HCT116 (cell line): Measurements from ENCODE around the gene FGD3. TPM values are rescaled to one million over a fixed set of nuclear protein-coding genes. Genes with fewer than 3 reads are reported as not detected.

Experiments used
- ATAC-seq: fragments of 200-7000 bp; cut with Tn5 transposase; 2 replicates; pipeline ENCODE4 v1.9.1; 2020; ENCODE audit warnings: mild to moderate bottlenecking, moderate library complexity
- BruUV-seq: library from RNA; stranded (reverse); fragments of 400-500 nt; replicated peaks from 2 replicates; lab custom pipeline; 2021; lab: Mats Ljungman, UMichigan
- CTCF ChIA-PET: fragments of 300-600 bp; sonication (Branson Sonifier 250); formaldehyde crosslinking; loops from one replicate; lab custom pipeline; 2021; ENCODE audit warnings: antibody characterized with exemption; lab: Charles Lee
- POLR2A ChIA-PET: fragments of 300-600, 350-600 bp; sonication (Branson Sonifier 250); formaldehyde crosslinking; loops from one replicate; lab custom pipeline; 2021; ENCODE audit warnings: antibody characterized with exemption; lab: Charles Lee
- RAD21 ChIA-PET, 2 experiments: fragments of 300-600 bp; sonication (Branson Sonifier 250); formaldehyde crosslinking; loops; one replicate each; lab custom pipeline; 2023; ENCODE audit warnings: low total read pairs in 2 of 2; ENCODE audit not compliant: uncharacterized antibody in 2 of 2, unreplicated experiment in 2 of 2, low non-redundant PET in 1 of 2; lab: Charles Lee
- DNase-seq: peaks from one replicate; pipeline ENCODE4 v3.0.0-alpha.2; 2010; ENCODE audit warnings: low read depth, low spot score
- H2AFZ ChIP-seq: fragments of 200-600 bp; shearing (Covaris generic), sonication (generic); 2 replicates; pipeline ENCODE4 v1.6.1; 2017; ENCODE audit warnings: low read depth, mixed run types, mixed read lengths, antibody characterized with exemption, low read length; ENCODE audit not compliant: poor library complexity, severe bottlenecking
- H3K27ac ChIP-seq: 2 replicates; pipeline ENCODE4 v1.5.1; 2012; ENCODE audit warnings: low read depth, low read length
- H3K27me3 ChIP-seq: fragments of 200-600 bp; sonication (generic); 2 replicates; pipeline ENCODE4 v1.6.1; 2016; ENCODE audit warnings: mixed run types, low read length, mixed read lengths; ENCODE audit not compliant: insufficient read depth
- H3K36me3 ChIP-seq, 2 experiments: fragments of 200-500 bp in 1 of 2; fragments of 200-600 bp in 1 of 2; sonication (Bioruptor generic) in 1 of 2; sonication (generic) in 1 of 2; 2 replicates each; pipeline versions ENCODE4 v1.5.1 to v1.6.1; 2014 to 2016; ENCODE audit warnings: low read length in 2 of 2, inconsistent platforms in 1 of 2, mixed read lengths in 1 of 2, mixed run types in 1 of 2; ENCODE audit not compliant: insufficient read depth in 2 of 2, control insufficient read depth in 1 of 2
- H3K4me1 ChIP-seq, 2 experiments: fragments of 200-600 bp in 1 of 2; sonication (generic) in 1 of 2; 2 replicates each; pipeline versions ENCODE4 v1.5.1 to v1.6.1; 2012 to 2017; ENCODE audit warnings: low read length in 2 of 2, inconsistent platforms in 1 of 2, mild to moderate bottlenecking in 1 of 2, mixed read lengths in 1 of 2, mixed run types in 1 of 2, moderate library complexity in 1 of 2; ENCODE audit not compliant: insufficient read depth in 2 of 2, control insufficient read depth in 1 of 2
- H3K4me2 ChIP-seq: fragments of 200-600 bp; sonication (generic); 2 replicates; pipeline ENCODE4 v1.6.1; 2017; ENCODE audit warnings: mixed run types, low read length, mixed read lengths
- H3K4me3 ChIP-seq, 2 experiments: fragments of 200-600 bp in 1 of 2; sonication (generic) in 1 of 2; replicated peaks in 1 of 2; 2 replicates each; pipeline ENCODE4 v1.5.1; 2011 to 2016; ENCODE audit warnings: low read length in 2 of 2, control low read depth in 1 of 2, low read depth in 1 of 2, mild to moderate bottlenecking in 1 of 2, mixed read lengths in 1 of 2, mixed run types in 1 of 2
- H3K79me2 ChIP-seq: fragments of 200-600 bp; sonication (generic); 2 replicates; pipeline ENCODE4 v1.6.1; 2017; ENCODE audit warnings: mild to moderate bottlenecking, mixed run types, low read length, moderate library complexity, mixed read lengths; ENCODE audit not compliant: insufficient read depth
- H3K9ac ChIP-seq: fragments of 200-600 bp; sonication (generic); 2 replicates; pipeline ENCODE4 v1.6.1; 2016; ENCODE audit warnings: low read length, mixed read lengths
- H3K9me2 ChIP-seq: fragments of 200-600 bp; sonication (generic), shearing (Covaris generic); 2 replicates; pipeline ENCODE4 v1.6.1; 2017; ENCODE audit warnings: mixed run types, mild to moderate bottlenecking, moderate library complexity; ENCODE audit not compliant: insufficient read depth
- H3K9me3 ChIP-seq, 2 experiments: fragments of 200-500 bp in 1 of 2; fragments of 200-600 bp in 1 of 2; sonication (Bioruptor generic) in 1 of 2; sonication (generic) in 1 of 2; 2 replicates each; pipeline ENCODE4 v1.6.1; 2014 to 2017; ENCODE audit warnings: low read length in 2 of 2, mixed read lengths in 2 of 2, inconsistent platforms in 1 of 2, low read depth in 1 of 2, mild to moderate bottlenecking in 1 of 2, mixed run types in 1 of 2, moderate library complexity in 1 of 2; ENCODE audit not compliant: control insufficient read depth in 1 of 2, insufficient read depth in 1 of 2
- H4K20me1 ChIP-seq: fragments of 200-600 bp; sonication (generic), shearing (Covaris generic); 2 replicates; pipeline ENCODE4 v1.6.1; 2017; ENCODE audit warnings: mixed run types, mild to moderate bottlenecking, moderate library complexity; ENCODE audit not compliant: insufficient read depth
- CEBPB ChIP-seq: IDR thresholded peaks from 2 replicates; pipeline ENCODE4 v1.6.1; 2012; ENCODE audit warnings: low read depth
- CTCF ChIP-seq, 3 experiments: fragments of 200-600 bp in 1 of 3; sonication (generic) in 1 of 3; IDR thresholded peaks in 2 of 3; conservative IDR thresholded peaks in 1 of 3; 2 replicates each; pipeline ENCODE4 v1.5.1; 2012 to 2017; ENCODE audit warnings: low read depth in 2 of 3, low read length in 2 of 3, antibody characterized with exemption in 1 of 3, borderline replicate concordance in 1 of 3, control low read depth in 1 of 3, mild to moderate bottlenecking in 1 of 3, mixed read lengths in 1 of 3, mixed run types in 1 of 3, moderate library complexity in 1 of 3; ENCODE audit not compliant: insufficient read depth in 1 of 3
- ELF1 ChIP-seq: IDR thresholded peaks from 2 replicates; pipeline ENCODE4 v1.6.1; 2012; ENCODE audit warnings: low read depth, borderline replicate concordance
- EZH2 ChIP-seq: fragments of 200-600 bp; sonication (generic); IDR thresholded peaks from 2 replicates; pipeline ENCODE4 v1.6.1; 2017; ENCODE audit warnings: antibody characterized with exemption, mixed run types
- FOSL1 ChIP-seq: IDR thresholded peaks from 2 replicates; pipeline ENCODE4 v1.6.1; 2012; ENCODE audit warnings: low read depth
- MAX ChIP-seq: IDR thresholded peaks from 2 replicates; pipeline ENCODE4 v1.6.1; 2012
- SP1 ChIP-seq: IDR thresholded peaks from 2 replicates; pipeline ENCODE4 v1.6.1; 2012; ENCODE audit warnings: low read depth
- SRF ChIP-seq: IDR thresholded peaks from 2 replicates; pipeline ENCODE4 v1.6.1; 2012; ENCODE audit warnings: low read depth
- TCF7L2 ChIP-seq: IDR thresholded peaks from 2 replicates; pipeline ENCODE4 v1.7.0; 2011; ENCODE audit warnings: borderline replicate concordance, inconsistent platforms; ENCODE audit not compliant: insufficient read depth, insufficient read length; ENCODE audit errors: extremely low read depth
- YY1 ChIP-seq: IDR thresholded peaks from 2 replicates; pipeline ENCODE4 v1.6.1; 2011; ENCODE audit warnings: low read length, low read depth, moderate library complexity, mild to moderate bottlenecking; ENCODE audit not compliant: insufficient replicate concordance; ENCODE audit errors: extremely low read depth
- ZNF274 ChIP-seq: fragments of 200-500 bp; sonication (Bioruptor generic); IDR thresholded peaks from 2 replicates; pipeline ENCODE4 v1.6.1; 2014; ENCODE audit warnings: mild to moderate bottlenecking, low read depth, low read length, inconsistent platforms
- intact Hi-C: fragments of 100-400 bp; cut with micrococcal nuclease; formaldehyde crosslinking; loops from 2 replicates; pipeline ENCODE4 v1.10.0; 2022
- total RNA-seq: library from RNA; stranded (reverse); gene quantifications from one replicate; pipeline ENCODE4 v1.2.1, GENCODE V29; 2021; ENCODE audit not compliant: unreplicated experiment
- TF ChIP-seq, protein P1 (sequence below): IDR thresholded peaks from 2 replicates; pipeline ENCODE4 v1.6.1; 2011; ENCODE audit warnings: mild to moderate bottlenecking, low read length, moderate library complexity; ENCODE audit not compliant: insufficient replicate concordance; ENCODE audit errors: extremely low read depth

FGD3 gene
- total RNA-seq, 1 experiment from 2014 or later: 3.3 TPM

- no peak overlapping the region for H3K9ac ChIP-seq
- DNase-seq (no peak), ATAC-seq (no peak)
- H3K4me1 ChIP-seq: peaks cover 15 to 27% of the 10 kb centered on the region in 2 experiments
- H3K9me2 ChIP-seq: no peaks in the 10 kb centered on the region
- no peak overlapping the region for H3K27ac ChIP-seq
- H3K36me3 ChIP-seq: no peaks in the 10 kb centered on the region
- H3K4me2 ChIP-seq: peak overlapping the region; percentile 51
- no peaks in the 10 kb centered on the region for H3K27me3 ChIP-seq
- H3K4me3 ChIP-seq: peak overlapping the region in 1 of 2 experiments; percentile 9; a peak in 1 of 4 replicates
- H2AFZ ChIP-seq: peak overlapping the region; percentile 75
- CTCF ChIA-PET: no interaction called here
- no peaks in the 10 kb centered on the region for H4K20me1 ChIP-seq
- RAD21 ChIA-PET: no interaction called here
- H3K9me3 ChIP-seq: peaks cover 8 to 10% of the 10 kb centered on the region in 2 experiments; a peak in 3 of 4 replicates
- intact Hi-C loops: no loop called here
- TF ChIP-seq CTCF (IDR thresholded peaks at IDR 0.05 in 2 of 3, conservative IDR thresholded peaks at IDR 0.05 in 1 of 3; ENCODE audit: borderline replicate concordance in 1 of 3, insufficient read depth in 1 of 3, low read depth in 2 of 3, low read length in 2 of 3) (no peak), CEBPB (no peak), SP1 (no peak), FOSL1 (no peak)
- no peaks in the 10 kb centered on the region for H3K79me2 ChIP-seq
- no TSS peak for BruUV-seq
- POLR2A ChIA-PET: interaction anchor here (0.9 kb wide), 1 partner anchor 119 kb away, joined by 4 read pairs; no protein-coding TSS in a partner anchor
These were observed 32.1 kb downstream of the FGD3 start for GRCh38 chr9:92979283-92980056.

DNA sequence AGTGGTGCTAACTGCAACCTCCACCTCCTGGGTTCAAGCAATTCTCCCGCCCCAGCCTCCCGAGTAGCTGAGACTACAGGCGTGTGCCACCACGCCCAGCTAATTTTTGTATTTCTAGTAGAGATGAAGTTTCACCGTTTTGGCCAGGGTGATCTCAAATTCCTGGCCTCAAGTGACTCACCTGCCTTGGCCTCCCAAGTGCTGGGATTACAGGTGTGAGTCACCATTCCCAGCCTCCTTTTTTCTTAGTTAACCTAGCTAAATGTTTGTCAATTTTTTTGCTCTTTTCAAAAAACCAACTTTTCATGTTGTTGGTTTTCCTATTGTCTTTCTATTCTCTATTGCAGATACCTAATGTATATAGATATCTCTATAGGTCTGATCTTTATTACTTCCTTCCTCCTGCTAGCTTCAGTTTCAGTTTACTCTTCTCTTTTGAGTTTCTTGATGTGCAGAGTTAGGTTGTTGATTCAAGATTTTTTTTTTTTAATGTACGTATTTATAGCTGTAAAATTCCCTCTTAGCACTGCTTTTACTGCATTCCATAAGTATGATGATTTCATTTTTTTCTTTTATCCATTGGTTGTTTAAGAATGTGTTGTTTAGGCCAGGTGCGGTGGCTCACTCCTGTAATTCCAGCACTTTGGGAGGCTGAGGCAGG lies 32.9 kb downstream of the FGD3 start:
- Histone ChIP-seq H3K9me2 (no peaks in the 10 kb centered on the region), H4K20me1 (no peaks in the 10 kb centered on the region), H3K4me2 (peak overlapping the region; percentile 51), H3K27ac (peak overlapping the region; percentile 4; the same call in 1 of the 2 replicates), H3K4me1 (peaks cover 8 to 20% of the 10 kb centered on the region in 2 experiments), H3K9me3 (peaks cover 16% of the 10 kb centered on the region in 2 experiments; a peak in 3 of 4 replicates), H3K4me3 (peak overlapping the region in 1 of 2 experiments; percentile 9; a peak in 2 of 4 replicates), H3K27me3 (no peaks in the 10 kb centered on the region), H3K9ac (no peak overlapping the region), H2AFZ (peak overlapping the region; percentile 59), H3K79me2 (no peaks in the 10 kb centered on the region), H3K36me3 (no peaks in the 10 kb centered on the region)
- intact Hi-C loops: no loop called here
- RAD21 ChIA-PET: no interaction called here
- BruUV-seq: no TSS peak
- POLR2A ChIA-PET: interaction anchor here (0.9 kb wide), 1 partner anchor 119 kb away, joined by 4 read pairs; no protein-coding TSS in a partner anchor
- CTCF ChIA-PET: no interaction called here
- peak; percentile 42 for DNase-seq
- ATAC-seq: peak; percentile 73
- TF ChIP-seq CEBPB: no peak
- no peak for TF ChIP-seq SRF
- no peak for TF ChIP-seq TCF7L2
- TF ChIP-seq FOSL1: peak; percentile 77
- TF ChIP-seq YY1: no peak
- TF ChIP-seq ELF1: no peak
- no peak for TF ChIP-seq EZH2
- TF ChIP-seq ZNF274: no peak
- no peak for TF ChIP-seq MAX
- TF ChIP-seq SP1: peak; percentile 52
- TF ChIP-seq, protein P1, sequence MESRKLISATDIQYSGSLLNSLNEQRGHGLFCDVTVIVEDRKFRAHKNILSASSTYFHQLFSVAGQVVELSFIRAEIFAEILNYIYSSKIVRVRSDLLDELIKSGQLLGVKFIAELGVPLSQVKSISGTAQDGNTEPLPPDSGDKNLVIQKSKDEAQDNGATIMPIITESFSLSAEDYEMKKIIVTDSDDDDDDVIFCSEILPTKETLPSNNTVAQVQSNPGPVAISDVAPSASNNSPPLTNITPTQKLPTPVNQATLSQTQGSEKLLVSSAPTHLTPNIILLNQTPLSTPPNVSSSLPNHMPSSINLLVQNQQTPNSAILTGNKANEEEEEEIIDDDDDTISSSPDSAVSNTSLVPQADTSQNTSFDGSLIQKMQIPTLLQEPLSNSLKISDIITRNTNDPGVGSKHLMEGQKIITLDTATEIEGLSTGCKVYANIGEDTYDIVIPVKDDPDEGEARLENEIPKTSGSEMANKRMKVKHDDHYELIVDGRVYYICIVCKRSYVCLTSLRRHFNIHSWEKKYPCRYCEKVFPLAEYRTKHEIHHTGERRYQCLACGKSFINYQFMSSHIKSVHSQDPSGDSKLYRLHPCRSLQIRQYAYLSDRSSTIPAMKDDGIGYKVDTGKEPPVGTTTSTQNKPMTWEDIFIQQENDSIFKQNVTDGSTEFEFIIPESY: no peak
